Neural progenitor cell (in vitro differentiated cells): ENCODE results near the gene CHRNA4. TPM values are rescaled to one million over a fixed set of nuclear protein-coding genes. Genes with fewer than 3 reads are reported as not detected.

Source experiments
- DNase-seq: peaks from one replicate; pipeline ENCODE4 v3.0.0-alpha.2; 2016; ENCODE audit warnings: low spot score
- H2AFZ ChIP-seq: fragments of 200-600 bp; sonication (generic); replicated peaks from 2 replicates; pipeline ENCODE4 v1.6.1; 2016; ENCODE audit warnings: antibody characterized with exemption
- H3F3A ChIP-seq: fragments of 200-600 bp; sonication (generic); 2 replicates; pipeline ENCODE4 v1.6.1; 2016; ENCODE audit warnings: antibody characterized with exemption, low read depth
- H3K27ac ChIP-seq: fragments of 200-600 bp; sonication (generic); 2 replicates; pipeline ENCODE4 v1.5.1; 2016; ENCODE audit warnings: mild to moderate bottlenecking
- H3K27me3 ChIP-seq: fragments of 200-600 bp; sonication (generic); 2 replicates; pipeline ENCODE4 v1.6.1; 2016; ENCODE audit warnings: mild to moderate bottlenecking, moderate library complexity
- H3K36me3 ChIP-seq: fragments of 200-600 bp; sonication (generic); 2 replicates; pipeline ENCODE4 v1.5.1; 2016
- H3K4me1 ChIP-seq: fragments of 200-600 bp; sonication (generic); 2 replicates; pipeline ENCODE4 v1.6.1; 2016; ENCODE audit warnings: mixed run types
- H3K4me2 ChIP-seq: fragments of 200-600 bp; sonication (generic); 2 replicates; pipeline ENCODE4 v1.6.1; 2016
- H3K4me3 ChIP-seq: fragments of 200-600 bp; sonication (generic); 2 replicates; pipeline ENCODE4 v1.5.1; 2016
- H3K79me2 ChIP-seq: fragments of 200-600 bp; sonication (generic); 2 replicates; pipeline ENCODE4 v1.6.1; 2016; ENCODE audit warnings: low read depth
- H3K9ac ChIP-seq: fragments of 200-600 bp; sonication (generic); 2 replicates; pipeline ENCODE4 v1.6.1; 2016
- H3K9me3 ChIP-seq: fragments of 200-600 bp; sonication (generic); 2 replicates; pipeline ENCODE4 v1.5.1; 2016; ENCODE audit warnings: low read depth
- H4K20me1 ChIP-seq: fragments of 200-600 bp; sonication (generic); 2 replicates; pipeline ENCODE4 v1.6.1; 2016; ENCODE audit warnings: low read depth
- H3K27ac Mint-ChIP-seq: 3 replicates; pipeline ENCODE4 v1.8.0; 2021; ENCODE audit warnings: mixed read lengths
- H3K27me3 Mint-ChIP-seq: 2 replicates; pipeline ENCODE4 v1.8.0; 2022; ENCODE audit warnings: low read depth, mild to moderate bottlenecking, inconsistent platforms, moderate library complexity, mixed read lengths; ENCODE audit not compliant: insufficient read depth
- H3K36me3 Mint-ChIP-seq: 3 replicates; pipeline ENCODE4 v1.8.0; 2021; ENCODE audit warnings: mixed read lengths
- H3K4me1 Mint-ChIP-seq: 3 replicates; pipeline ENCODE4 v1.8.0; 2021; ENCODE audit warnings: mixed read lengths
- H3K4me3 Mint-ChIP-seq: 3 replicates; pipeline ENCODE4 v1.8.0; 2021; ENCODE audit warnings: mild to moderate bottlenecking, moderate library complexity, mixed read lengths
- H3K9me3 Mint-ChIP-seq: 3 replicates; pipeline ENCODE4 v1.8.0; 2020; ENCODE audit warnings: mixed read lengths
- EZH2 ChIP-seq: fragments of 200-600 bp; sonication (generic); IDR thresholded peaks from 2 replicates; pipeline ENCODE4 v1.6.1; 2017; ENCODE audit warnings: antibody characterized with exemption, mild to moderate bottlenecking, moderate library complexity
- EZH2phosphoT487 ChIP-seq: fragments of 200-600 bp; sonication (generic); IDR thresholded peaks from 2 replicates; pipeline ENCODE4 v1.6.1; 2017; ENCODE audit warnings: antibody characterized with exemption
- total RNA-seq: library from RNA; depleted of rRNA; stranded (reverse); fragments of >200 nt; gene quantifications from 2 replicates; pipeline ENCODE4 v1.2.3, GENCODE V29; 2015; ENCODE audit warnings: low replicate concordance
- TF ChIP-seq, protein P1 (sequence below): fragments of 200-600 bp; sonication (generic); IDR thresholded peaks from 2 replicates; pipeline ENCODE4 v1.5.1; 2017; ENCODE audit warnings: antibody characterized with exemption, mild to moderate bottlenecking

The CHRNA4 gene
- total RNA-seq, 1 donor from 2014 or later = not detected

- H3K4me3 Mint-ChIP-seq = no peak overlapping the region
- H3K79me2 ChIP-seq = no peaks in the 10 kb centered on the region
- H3K4me1 ChIP-seq = peaks cover 3% of the 10 kb centered on the region
- H3K4me3 ChIP-seq = no peak overlapping the region
- H4K20me1 ChIP-seq = peaks cover 4% of the 10 kb centered on the region
- no peaks in the 10 kb centered on the region for H3K9me3 ChIP-seq
- no peak for DNase-seq
- no peaks in the 10 kb centered on the region for H3F3A ChIP-seq
- H3K9me3 Mint-ChIP-seq = no peaks in the 10 kb centered on the region
- no peak overlapping the region for H3K9ac ChIP-seq
- H3K27me3 Mint-ChIP-seq = peaks cover 6% of the 10 kb centered on the region
- peaks cover 18% of the 10 kb centered on the region for H3K4me1 Mint-ChIP-seq
- H3K36me3 Mint-ChIP-seq = no peaks in the 10 kb centered on the region
- H2AFZ ChIP-seq = no peak overlapping the region
- H3K27ac Mint-ChIP-seq = no peak overlapping the region
- no peaks in the 10 kb centered on the region for H3K36me3 ChIP-seq
- no peak overlapping the region for H3K27ac ChIP-seq
- TF ChIP-seq EZH2 = no peak
- TF ChIP-seq, protein P1, sequence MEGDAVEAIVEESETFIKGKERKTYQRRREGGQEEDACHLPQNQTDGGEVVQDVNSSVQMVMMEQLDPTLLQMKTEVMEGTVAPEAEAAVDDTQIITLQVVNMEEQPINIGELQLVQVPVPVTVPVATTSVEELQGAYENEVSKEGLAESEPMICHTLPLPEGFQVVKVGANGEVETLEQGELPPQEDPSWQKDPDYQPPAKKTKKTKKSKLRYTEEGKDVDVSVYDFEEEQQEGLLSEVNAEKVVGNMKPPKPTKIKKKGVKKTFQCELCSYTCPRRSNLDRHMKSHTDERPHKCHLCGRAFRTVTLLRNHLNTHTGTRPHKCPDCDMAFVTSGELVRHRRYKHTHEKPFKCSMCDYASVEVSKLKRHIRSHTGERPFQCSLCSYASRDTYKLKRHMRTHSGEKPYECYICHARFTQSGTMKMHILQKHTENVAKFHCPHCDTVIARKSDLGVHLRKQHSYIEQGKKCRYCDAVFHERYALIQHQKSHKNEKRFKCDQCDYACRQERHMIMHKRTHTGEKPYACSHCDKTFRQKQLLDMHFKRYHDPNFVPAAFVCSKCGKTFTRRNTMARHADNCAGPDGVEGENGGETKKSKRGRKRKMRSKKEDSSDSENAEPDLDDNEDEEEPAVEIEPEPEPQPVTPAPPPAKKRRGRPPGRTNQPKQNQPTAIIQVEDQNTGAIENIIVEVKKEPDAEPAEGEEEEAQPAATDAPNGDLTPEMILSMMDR = no peak
- TF ChIP-seq EZH2phosphoT487 = no peak
- no peak overlapping the region for H3K4me2 ChIP-seq
- no peaks in the 10 kb centered on the region for H3K27me3 ChIP-seq
Measured at GRCh38 chr20:63312690-63313348, 48.3 kb downstream of the CHRNA4 start.

- H3K4me1 Mint-ChIP-seq = peaks cover 18% of the 10 kb centered on the region
Measured at GRCh38 chr20:63312273-63312672, 48.9 kb downstream of the CHRNA4 start.

DNA sequence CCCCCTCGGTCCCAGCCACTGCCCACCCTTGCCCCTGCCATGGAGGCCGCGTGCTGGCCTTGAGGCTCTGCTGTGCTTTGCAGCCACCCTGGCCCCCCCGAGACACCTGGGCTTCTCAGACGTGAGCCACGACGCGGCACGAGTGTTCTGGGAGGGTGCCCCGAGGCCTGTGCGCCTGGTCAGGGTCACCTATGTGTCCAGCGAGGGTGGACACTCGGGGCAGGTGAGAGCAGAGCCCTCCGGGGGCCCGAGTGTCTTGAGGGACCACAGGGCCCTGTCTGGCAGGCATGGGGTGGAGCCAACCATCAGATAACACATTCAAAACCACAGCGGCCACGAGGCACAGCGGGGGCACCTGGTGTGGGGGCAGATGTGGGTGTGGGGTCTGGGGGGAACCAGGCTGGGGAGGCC, 49.3 kb downstream of the CHRNA4 start:
- Mint-ChIP-seq H3K4me1 (peaks cover 16% of the 10 kb centered on the region), H3K9me3 (no peaks in the 10 kb centered on the region), H3K36me3 (no peaks in the 10 kb centered on the region), H3K27ac (no peak overlapping the region), H3K27me3 (peaks cover 3% of the 10 kb centered on the region), H3K4me3 (no peak overlapping the region)
- H3F3A ChIP-seq = no peaks in the 10 kb centered on the region
- H3K27ac ChIP-seq = no peak overlapping the region
- H4K20me1 ChIP-seq = peaks cover 4% of the 10 kb centered on the region
- TF ChIP-seq EZH2phosphoT487 = no peak
- TF ChIP-seq EZH2 = no peak
- TF ChIP-seq, protein P1 = no peak
- H3K4me2 ChIP-seq = no peak overlapping the region
- H3K36me3 ChIP-seq = no peaks in the 10 kb centered on the region
- H3K79me2 ChIP-seq = no peaks in the 10 kb centered on the region
- no peak overlapping the region for H3K9ac ChIP-seq
- peaks cover 3% of the 10 kb centered on the region for H3K4me1 ChIP-seq
- DNase-seq = no peak
- H2AFZ ChIP-seq = no peak overlapping the region
- H3K27me3 ChIP-seq = no peaks in the 10 kb centered on the region
- no peak overlapping the region for H3K4me3 ChIP-seq
- H3K9me3 ChIP-seq = no peaks in the 10 kb centered on the region

More at GRCh38 chr20:63312273-63312672, 48.9 kb downstream of the CHRNA4 start:
- H3K9me3 Mint-ChIP-seq = no peaks in the 10 kb centered on the region
- no peak overlapping the region for H3K4me2 ChIP-seq
- no peak for DNase-seq
- H3K79me2 ChIP-seq = no peaks in the 10 kb centered on the region
- no peak overlapping the region for H2AFZ ChIP-seq
- peaks cover 4% of the 10 kb centered on the region for H4K20me1 ChIP-seq
- H3K27ac Mint-ChIP-seq = no peak overlapping the region
- no peak overlapping the region for H3K9ac ChIP-seq
- no peak overlapping the region for H3K4me3 ChIP-seq
- H3K27ac ChIP-seq = no peak overlapping the region
- no peak overlapping the region for H3K4me3 Mint-ChIP-seq
- H3K9me3 ChIP-seq = no peaks in the 10 kb centered on the region
- peaks cover 3% of the 10 kb centered on the region for H3K4me1 ChIP-seq
- H3K36me3 ChIP-seq = no peaks in the 10 kb centered on the region
- peaks cover 6% of the 10 kb centered on the region for H3K27me3 Mint-ChIP-seq
- TF ChIP-seq EZH2phosphoT487 (no peak), EZH2 (no peak)
- TF ChIP-seq, protein P1 = no peak
- no peaks in the 10 kb centered on the region for H3K36me3 Mint-ChIP-seq
- no peaks in the 10 kb centered on the region for H3K27me3 ChIP-seq
- no peaks in the 10 kb centered on the region for H3F3A ChIP-seq
